GM19397 (cell line): ENCODE data around the gene ODC1.

Experiments used
- ATAC-seq: cut with Tn5 transposase; IDR thresholded peaks from one replicate; pipeline ENCODE4 v1.9.1; 2021; ENCODE audit warnings: mild to moderate bottlenecking, moderate library complexity; ENCODE audit not compliant: unreplicated experiment

ODC1 gene

DNA sequence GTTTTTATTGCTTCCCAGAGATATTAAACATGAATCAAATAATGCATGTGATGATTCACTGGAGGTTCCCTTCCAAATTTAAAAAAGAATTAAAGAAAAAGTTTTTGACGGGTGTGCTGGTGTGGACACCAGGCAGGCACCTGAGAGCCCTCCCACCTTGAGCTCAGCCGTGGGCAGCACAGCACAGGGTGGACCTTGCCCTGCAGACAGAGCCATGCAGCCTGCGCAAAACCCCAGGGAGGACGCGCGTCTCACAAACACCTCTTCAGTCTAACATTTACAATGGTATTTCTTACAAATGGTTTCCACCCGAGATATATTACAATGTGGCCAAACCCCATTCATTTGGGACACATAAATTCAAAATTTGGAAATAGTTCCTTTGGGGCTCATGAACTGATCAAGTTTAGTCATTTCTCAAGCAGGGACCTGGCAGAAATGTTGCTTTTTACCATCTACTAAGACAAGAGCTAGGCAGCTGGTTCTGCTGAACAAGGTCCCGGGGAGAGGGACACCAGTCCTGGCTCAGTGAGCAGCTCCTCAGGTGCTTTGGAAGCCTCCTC lies 45.4 kb downstream of the ODC1 start:
- ATAC-seq: no peak

DNA sequence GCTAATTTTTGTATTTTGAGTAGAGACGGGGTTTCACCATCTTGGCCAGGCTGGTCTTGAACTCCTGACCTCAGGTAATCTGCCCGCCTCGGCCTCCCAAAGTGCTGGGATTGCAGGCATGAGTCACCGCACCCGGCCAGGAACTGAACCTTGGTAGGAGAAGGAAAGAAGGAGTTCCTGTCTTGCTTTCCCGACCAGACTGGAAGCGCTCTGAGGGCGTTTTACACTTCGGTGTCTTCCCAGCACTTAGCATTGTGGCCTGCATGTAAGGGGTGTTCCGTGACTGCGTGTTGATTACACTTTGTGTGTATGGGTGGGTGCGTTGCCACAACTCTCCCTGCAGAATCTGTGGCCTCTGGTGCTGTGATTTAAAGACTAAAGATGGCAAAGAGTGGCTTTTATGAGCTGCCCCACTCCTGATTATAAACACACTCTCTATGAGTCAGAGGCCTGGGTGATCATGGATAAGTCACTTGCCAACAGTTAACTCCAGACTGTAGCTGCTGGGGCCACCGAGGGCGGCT lies 46.0 kb downstream of the ODC1 start:
- ATAC-seq: no peak

DNA sequence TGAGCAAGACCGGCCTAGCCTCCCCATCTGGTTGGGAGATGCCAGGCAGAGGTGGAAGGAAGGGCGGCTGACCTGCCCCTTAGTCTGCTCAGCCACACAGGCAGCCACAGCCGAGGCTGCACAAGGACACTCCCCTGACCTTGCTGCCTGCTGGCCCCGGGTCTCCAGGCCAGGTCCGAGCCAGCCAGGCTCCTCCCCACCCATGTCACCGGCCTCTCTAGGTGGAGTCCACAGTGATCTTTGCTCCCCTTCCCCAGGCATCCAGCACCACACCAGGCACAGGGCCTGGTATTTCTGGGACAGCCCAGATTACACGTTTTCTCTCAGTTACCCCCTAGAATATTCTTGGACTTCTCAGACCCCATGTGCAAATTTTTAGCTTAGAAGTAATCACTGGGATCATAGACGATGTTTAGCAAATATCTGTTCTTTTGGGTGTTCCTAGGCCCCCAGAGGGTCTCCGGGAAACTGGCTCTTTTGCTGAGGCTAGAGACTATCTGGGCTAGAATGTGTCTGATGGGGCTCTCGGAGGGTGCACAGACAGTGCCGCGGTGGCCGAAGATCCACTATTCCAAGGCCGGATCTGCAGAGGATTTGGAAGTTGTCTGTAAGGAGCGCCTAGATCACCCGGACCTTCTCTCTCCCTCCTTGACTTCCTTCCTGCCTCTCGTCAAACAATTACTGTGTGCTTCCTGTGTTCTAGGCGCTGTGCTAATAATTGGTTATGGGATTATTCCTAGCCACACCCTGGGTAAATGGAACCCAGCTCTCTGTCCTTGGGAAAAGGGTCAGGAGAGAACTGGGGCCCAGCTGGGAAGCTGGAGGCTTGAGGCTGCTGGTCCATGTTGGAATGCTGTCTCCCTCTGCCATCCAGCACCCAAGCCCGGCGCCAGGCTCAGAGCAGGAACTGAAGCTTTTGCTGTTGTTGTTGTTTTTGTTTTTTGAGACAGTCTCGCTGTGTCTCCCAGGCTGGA lies 46.9 kb downstream of the ODC1 start:
- ATAC-seq: no peak

DNA sequence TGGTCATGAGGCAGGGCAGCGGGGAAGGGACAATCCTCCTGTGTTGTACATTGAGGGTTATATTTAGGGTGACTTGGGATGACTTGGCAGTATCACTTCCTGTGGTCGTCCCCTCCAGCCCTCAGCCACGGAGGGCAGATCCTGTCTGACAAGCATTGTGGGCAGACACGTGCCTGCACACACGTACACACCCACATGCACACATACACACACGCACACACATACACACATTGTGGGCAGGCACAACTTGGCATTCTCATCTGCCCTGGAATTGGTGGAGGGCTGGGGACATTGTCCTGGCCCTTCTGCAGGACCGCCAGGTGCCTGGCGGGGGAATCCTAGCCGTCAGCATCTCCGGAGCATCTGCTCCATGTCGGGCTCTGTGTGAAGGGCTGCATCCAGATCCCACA lies 47.6 kb downstream of the ODC1 start:
- no peak for ATAC-seq

DNA sequence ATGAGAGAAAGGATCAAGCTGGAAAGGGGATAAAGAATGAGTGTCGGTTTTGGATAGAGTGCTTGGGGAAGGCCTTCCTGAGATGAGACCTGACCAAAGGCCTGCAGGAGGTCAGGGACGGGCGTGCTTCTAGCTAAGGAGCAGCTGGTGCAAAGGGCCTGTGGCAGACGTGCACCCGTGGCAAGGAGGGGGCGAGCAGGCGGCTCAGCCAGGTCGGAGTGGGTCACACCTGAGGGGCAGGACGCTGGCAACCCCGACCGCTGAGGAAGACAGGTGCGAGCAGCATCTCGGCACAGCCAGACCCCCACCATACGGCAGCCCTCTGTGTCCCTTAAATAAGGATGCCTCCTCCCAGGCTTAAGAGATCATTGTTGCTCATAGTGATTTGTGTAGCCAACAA lies 48.1 kb downstream of the ODC1 start:
- ATAC-seq: no peak

DNA sequence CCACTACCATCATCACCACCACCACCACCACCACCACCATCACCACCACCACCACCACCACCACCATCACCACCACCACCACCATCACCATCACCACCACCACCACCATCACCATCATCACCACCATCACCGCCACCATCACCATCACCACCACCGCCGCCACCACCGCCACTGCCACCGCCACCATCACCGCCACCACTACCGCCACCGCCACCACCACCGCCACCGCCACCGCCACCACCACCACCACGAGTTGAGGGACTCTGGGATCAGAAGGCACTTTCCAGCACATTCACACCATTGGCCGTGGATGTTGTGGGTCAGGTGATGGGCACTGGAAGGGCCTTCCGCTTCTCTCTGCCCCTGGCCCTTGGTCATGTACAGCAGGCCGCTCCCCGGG lies 48.8 kb downstream of the ODC1 start:
- no peak for ATAC-seq

DNA sequence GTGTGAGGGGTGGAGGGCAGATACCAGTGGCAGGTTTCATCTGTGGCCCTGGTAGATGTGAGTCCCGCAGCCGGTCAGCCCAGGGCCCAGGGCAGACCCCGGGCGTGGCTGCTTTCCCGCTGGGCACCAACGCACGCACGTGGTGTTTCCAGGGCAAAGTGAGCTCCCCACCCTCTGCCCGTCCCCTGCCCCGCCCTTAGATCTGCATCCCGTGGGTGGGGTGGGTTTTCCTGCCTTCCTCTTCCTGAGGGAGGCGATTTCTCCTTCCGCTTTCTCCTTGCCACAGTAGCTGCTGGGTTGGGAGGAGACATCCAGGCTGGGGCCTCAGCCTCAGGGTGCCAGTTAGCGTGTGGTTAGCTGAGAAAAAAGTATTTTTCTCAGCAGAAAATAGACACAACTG lies 49.6 kb downstream of the ODC1 start:
- ATAC-seq: no peak

DNA sequence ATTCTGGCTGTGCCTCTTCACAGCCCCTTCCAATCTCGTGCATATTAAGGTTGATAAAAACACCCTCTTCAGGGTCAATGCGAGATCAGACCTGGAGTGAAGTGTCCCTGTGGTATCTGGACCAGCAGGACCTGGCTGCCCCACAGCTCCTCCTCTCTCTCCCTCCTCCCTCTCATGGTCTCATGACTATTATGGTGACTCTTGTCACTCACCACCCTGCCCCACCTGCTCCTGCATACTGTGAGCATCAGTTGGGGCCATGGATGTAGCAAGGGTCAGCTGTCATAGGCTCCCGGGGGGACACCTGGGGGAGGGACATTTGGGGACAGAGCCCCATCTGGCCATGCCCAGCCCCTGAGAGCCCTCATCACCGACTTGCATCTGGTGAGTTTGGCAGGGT lies 50.2 kb downstream of the ODC1 start:
- no peak for ATAC-seq

DNA sequence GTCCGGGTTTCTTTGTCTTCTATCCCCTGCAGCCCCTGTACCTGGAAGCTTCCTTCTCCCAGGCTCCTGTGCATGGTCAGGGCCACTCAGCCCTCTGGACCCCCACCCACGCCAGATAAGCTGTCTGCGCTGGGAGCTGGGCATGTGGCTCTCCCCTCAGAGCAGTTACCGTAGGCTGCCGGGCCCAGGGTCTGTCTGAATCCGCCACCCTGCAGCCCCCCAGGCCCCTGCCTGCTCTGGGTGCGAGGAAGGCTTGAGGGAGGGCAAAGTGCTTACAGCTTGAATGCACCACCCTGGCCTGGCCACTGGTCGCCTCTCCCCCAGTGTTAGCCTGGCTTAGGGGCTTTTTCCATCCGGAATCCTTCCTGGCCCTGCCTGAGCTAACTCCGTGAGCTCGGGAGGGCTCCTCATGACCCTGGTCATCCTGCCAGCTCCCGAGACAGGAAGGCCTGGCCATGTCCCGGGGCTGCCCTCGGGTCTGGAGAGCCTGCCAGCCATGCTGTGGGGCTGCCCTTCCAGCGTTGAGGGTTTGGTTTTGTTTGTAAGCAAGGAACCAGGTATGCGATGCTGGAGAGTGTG lies 50.7 kb downstream of the ODC1 start:
- no peak for ATAC-seq

DNA sequence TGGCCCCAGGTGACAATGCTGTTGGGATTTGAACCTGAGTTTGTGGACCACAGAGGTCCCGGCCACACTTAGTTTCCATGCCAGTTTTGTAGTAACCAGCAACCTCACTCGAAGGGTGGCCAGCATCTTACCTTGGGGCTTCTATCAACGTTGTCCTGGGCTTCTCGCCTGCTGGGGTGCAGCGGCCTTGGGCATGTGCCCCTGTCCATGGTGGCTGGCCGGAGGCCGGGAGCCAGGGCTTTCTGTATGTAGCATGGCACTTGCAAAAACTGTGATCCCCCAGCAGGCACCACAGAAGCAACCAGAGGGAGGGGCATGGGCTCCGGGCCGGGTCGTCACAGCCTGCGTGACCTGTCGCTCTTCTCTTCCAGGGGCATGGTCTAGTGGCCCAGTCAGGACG lies 51.7 kb downstream of the ODC1 start:
- no peak for ATAC-seq

DNA sequence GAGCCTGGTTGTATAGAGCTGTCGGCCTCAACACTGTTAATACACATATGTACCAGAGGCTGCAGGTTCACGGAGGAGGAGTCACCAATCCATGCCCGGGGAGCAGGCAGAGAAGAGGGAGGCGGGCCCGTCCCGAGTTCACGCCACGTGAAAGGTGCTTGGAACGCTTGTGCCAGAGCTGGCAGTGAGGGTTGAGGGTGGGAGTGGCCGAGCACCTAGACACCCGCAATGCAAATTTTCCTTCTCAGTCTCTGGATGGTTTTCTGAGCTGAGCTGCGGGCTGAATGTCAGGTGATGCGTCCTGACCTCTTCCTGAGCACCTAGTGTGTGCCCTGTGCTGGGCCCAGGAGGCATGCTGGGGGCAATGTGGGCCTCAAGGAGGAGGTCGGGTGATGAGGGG lies 52.2 kb downstream of the ODC1 start:
- no peak for ATAC-seq

DNA sequence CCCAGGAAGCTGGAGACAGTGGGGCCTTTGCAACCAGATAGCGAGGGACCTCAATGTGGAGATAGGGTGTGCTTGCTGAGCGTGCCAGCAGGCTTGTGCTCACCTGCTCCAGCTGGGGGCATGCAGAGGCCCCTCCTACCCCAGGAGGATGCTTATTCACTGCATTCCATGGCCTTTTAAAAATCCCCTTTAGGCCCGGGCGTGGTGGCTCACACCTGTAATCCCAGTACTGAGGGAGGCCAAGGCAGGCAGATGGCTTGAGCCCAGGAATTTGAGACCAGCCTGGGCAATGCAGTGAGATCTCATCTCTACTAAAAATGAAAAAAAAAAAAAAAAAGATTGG lies 54.5 kb downstream of the ODC1 start:
- ATAC-seq: no peak

DNA sequence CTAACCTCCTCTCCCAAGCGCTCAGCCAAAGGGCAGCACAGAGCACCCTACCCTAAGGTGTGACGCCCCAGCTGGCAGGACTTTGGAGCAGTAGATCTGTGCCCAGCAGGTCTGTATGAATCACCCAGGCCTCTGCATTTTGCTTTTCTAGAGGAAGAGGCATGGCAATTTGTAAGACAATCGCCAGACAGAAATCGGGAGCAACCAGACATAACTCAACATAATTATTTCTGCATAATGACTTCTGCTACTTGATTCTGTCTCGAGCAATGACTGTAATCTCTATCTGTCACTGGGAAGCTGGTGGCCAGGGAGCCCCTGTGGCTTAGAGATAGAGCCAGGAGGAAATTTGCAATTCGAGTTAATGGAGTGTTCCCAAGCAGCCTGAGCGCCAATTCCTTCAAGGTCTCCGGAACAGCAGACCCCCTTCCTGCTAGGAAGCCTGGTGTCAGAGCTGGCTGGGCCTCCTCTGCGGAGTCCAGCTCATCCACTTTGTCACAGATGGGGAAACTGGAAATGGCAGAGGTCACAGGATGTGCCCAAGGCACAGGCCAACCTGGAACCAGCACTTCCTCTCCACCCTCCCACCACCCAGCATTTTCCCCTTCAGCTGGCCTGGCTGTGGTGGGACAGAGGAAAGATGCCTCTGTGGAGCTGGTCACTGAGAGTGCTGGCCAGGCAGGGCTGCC lies 55.0 kb downstream of the ODC1 start:
- no peak for ATAC-seq

DNA sequence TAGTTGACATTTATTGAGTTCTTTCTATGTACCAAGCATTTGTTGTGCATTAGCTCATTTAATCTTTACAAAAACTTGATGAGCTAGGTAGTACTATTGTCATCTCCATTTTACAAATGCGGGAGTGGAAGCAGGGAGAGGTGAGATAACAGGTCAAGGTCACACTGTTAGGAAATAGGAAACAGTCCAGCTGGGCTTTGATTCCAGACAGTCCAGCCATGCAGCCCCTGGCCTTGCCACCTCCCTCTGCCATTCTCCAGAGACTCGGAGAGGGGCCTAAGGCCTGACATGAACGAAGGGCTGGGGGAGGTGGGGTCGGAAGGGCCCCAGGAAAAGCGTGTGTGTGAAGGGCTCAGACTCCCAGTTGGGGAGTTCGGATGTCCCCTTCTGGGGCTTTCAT lies 55.6 kb downstream of the ODC1 start:
- ATAC-seq: no peak

DNA sequence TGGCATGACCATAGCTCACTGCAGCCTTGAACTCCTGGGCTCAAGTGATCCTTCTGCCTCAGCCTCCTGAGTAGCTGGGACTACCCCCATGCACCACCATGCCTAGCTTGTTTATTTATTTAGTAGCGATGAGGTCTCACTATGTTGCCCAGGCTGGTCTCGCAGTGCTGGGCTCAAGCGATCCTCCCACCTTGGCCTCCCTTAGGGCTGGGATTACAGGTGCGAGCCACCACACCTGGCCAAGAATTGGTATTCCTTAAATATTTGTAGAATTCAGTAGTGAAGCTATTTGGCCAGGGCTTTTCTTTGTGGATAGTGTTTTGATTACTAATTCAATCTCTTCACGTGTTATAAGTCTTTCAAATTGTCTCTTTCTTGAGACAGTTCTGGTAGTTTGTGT lies 56.0 kb downstream of the ODC1 start:
- ATAC-seq: no peak

DNA sequence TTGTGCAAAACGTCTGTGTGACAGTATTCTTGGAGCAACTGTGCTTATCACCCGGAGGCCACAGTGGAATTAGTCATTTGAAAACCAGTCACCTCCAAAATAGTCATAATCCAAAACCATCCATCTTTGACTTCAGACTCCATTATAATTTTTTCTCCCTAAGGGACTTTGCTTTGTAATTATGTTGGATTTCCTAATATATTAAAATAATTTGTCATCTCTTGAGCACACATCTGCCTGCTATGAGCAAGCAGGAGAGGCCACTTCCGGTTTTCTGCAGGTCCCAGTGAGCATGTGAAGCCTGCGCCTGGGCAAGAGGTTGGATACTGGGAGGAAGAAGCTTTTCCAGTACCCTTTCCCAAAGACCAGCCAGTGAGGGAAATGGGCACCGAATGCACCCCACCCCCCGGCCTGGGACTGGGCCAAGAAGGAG lies 57.7 kb downstream of the ODC1 start:
- no peak for ATAC-seq
